K562 (cell line): ENCODE results near the gene CDH16. TPM values are rescaled to one million over a fixed set of nuclear protein-coding genes. Genes with fewer than 3 reads are reported as not detected.

Experiments used
- MCM3 ChIP-seq: fragments of 450-650 bp; IDR thresholded peaks from 2 replicates; pipeline ENCODE4 v1.6.1; 2016
- MGA ChIP-seq: fragments of 450-650 bp; IDR thresholded peaks from 2 replicates; pipeline ENCODE4 v1.6.1; 2016; ENCODE audit warnings: mild to moderate bottlenecking, moderate library complexity
- MTA3 ChIP-seq: fragments of 450-650 bp; formaldehyde crosslinking; IDR thresholded peaks from 2 replicates; pipeline ENCODE4 v1.6.1; 2017; ENCODE audit warnings: mild to moderate bottlenecking, borderline replicate concordance
- ZBTB40 ChIP-seq, 2 experiments: fragments of 450-650 bp in 1 of 2; sonication (generic) in 1 of 2; formaldehyde crosslinking in 1 of 2; IDR thresholded peaks; 2 replicates each; pipeline versions ENCODE4 v1.7.1 to v1.9.0; 2016 to 2022; ENCODE audit warnings: inconsistent platforms in 1 of 2, mild to moderate bottlenecking in 1 of 2, missing genetic modification reagents in 1 of 2
- polyA plus RNA-seq, 8 experiments: library from polyadenylated mRNA; depleted of rRNA in 4 of 8; stranded (reverse) in 5 of 8; unstranded in 3 of 8; fragments of >200 nt; fragmentation: Nextera tagmentation in 2 of 8; fragmentation: Illumina TruSeq in 1 of 8; extraction: Ambion mirVana in 2 of 8; extraction: Trizol in 1 of 8; gene quantifications; 2 replicates each; pipeline versions ENCODE4 v1.2.1 to v1.2.3, GENCODE V29; 2011 to 2014; ENCODE audit warnings: inconsistent platforms in 1 of 8, missing spikeins in 1 of 8
- total RNA-seq, 7 experiments: library from RNA; depleted of rRNA in 6 of 7; stranded (reverse); fragments of >200 nt in 6 of 7; fragmentation: Illumina TruSeq in 2 of 7; extraction: Trizol in 2 of 7; gene quantifications; 2 replicates each; pipeline versions ENCODE4 v1.2.1 to v1.2.3, GENCODE V29; 2011 to 2021; ENCODE audit warnings: low replicate concordance in 1 of 7
- TF ChIP-seq, protein P1 (sequence below): fragments of 250-450 bp; sonication (Bioruptor Pico); IDR thresholded peaks from 2 replicates; pipeline ENCODE4 v1.9.0; 2021; ENCODE audit warnings: mild to moderate bottlenecking

The CDH16 gene
- total and polyA plus RNA-seq, 9 of the 15 experiments (the other 6 are each of a cell fraction or from before 2014, with no cell fraction given), result not detected

DNA sequence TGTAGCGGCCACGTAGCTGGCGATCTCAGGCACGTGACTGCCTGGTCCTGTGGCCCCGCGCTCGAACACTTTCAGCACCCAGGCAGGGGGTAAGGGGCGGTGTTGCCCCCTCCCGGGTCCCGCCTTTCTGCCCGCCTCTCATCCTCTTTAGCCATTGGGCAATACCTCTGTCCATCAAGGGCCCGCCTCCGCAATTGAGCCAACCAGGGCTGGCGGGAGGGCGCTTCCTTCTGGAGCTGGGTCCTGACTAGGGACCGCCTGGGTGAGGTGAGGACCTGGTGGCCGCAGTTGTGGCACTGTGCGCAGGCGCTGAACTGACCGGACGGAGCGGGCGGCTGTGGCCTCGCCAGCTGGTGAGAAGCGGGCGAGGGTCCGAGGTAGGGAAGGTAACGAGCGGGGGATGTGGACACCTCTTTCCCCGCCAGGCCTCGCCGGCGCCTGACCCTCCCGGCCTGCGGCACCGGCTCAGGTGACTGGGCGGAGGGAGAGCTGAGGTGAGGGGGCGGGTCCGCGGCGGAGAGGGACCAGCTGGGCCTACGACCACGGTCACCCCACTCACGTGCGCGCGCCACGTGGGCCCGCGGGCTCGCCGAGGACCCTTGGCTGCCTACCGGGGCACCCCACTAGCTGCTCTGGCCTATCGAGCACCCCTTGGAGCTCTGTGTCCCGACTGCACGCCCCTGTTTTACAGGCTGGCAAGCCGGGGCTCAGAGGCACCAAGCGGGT, 38.2 kb downstream of the CDH16 start, which contains the start of gene PDP2 (continued):
- TF ChIP-seq ZBTB40 (IDR thresholded peaks at IDR 0.05) (no peak), ZBTB40 (CRISPR knock-in tag; IDR thresholded peaks at IDR 0.05) (no peak), MGA (peak; percentile 73), MCM3 (no peak), MTA3 (peak; percentile 92; the same call in 1 of the 2 replicates)
- TF ChIP-seq, protein P1, sequence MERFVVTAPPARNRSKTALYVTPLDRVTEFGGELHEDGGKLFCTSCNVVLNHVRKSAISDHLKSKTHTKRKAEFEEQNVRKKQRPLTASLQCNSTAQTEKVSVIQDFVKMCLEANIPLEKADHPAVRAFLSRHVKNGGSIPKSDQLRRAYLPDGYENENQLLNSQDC (CRISPR knock-in tag), result no peak
